Measurements from ENCODE around the gene FGF1. TPM values are rescaled to one million over a fixed set of nuclear protein-coding genes. Genes with fewer than 3 reads are reported as not detected.

FGF1 gene
- polyA plus RNA-seq, 4 donors = 14.6 to 27.3 (median 20.8) TPM

- DNase-seq (ENCODE audit: low read depth in 4 of 4, low spot score in 2 of 4) = no peak
These were observed 68.3 kb downstream of the FGF1 start for GRCh38 chr5:142617416-142618129.

GRCh38 chr5:142615948-142616347 is 69.9 kb downstream of the FGF1 start:
- no peak for DNase-seq (ENCODE audit: low read depth in 4 of 4, low spot score in 2 of 4)

GRCh38 chr5:142614054-142614453 is 71.8 kb downstream of the FGF1 start:
- no peak for DNase-seq (ENCODE audit: low read depth in 4 of 4, low spot score in 2 of 4)

GRCh38 chr5:142613271-142613671 is 72.6 kb downstream of the FGF1 start:
- no peak for DNase-seq (ENCODE audit: low read depth in 4 of 4, low spot score in 2 of 4)

- no peak for DNase-seq (ENCODE audit: low read depth in 4 of 4, low spot score in 2 of 4)
These were observed 73.2 kb downstream of the FGF1 start for GRCh38 chr5:142612494-142613270.

GRCh38 chr5:142611154-142611553 is 74.7 kb downstream of the FGF1 start:
- peak in 1 of 4 donors; percentile 48 for DNase-seq (ENCODE audit: low read depth in 4 of 4, low spot score in 2 of 4)

- DNase-seq (ENCODE audit: low read depth in 4 of 4, low spot score in 2 of 4) = no peak
These were observed 75.5 kb downstream of the FGF1 start for GRCh38 chr5:142610176-142611001.

GRCh38 chr5:142609142-142609541 is 76.7 kb downstream of the FGF1 start:
- DNase-seq (ENCODE audit: low read depth in 4 of 4, low spot score in 2 of 4) = no peak

- no peak for DNase-seq (ENCODE audit: low read depth in 4 of 4, low spot score in 2 of 4)
These were observed 77.8 kb downstream of the FGF1 start for GRCh38 chr5:142608081-142608480.

- no peak for DNase-seq (ENCODE audit: low read depth in 4 of 4, low spot score in 2 of 4)
These were observed 80.3 kb downstream of the FGF1 start for GRCh38 chr5:142605611-142606010.

GRCh38 chr5:142602720-142603245 is 83.1 kb downstream of the FGF1 start:
- no peak for DNase-seq (ENCODE audit: low read depth in 4 of 4, low spot score in 2 of 4)

- DNase-seq (ENCODE audit: low read depth in 4 of 4, low spot score in 2 of 4) = no peak
These were observed 84.5 kb downstream of the FGF1 start for GRCh38 chr5:142601432-142601831.

- DNase-seq (ENCODE audit: low read depth in 4 of 4, low spot score in 2 of 4) = peak in 3 of 4 donors; percentile 54 to 64 (median 59)
These were observed 85.1 kb downstream of the FGF1 start for GRCh38 chr5:142600611-142601358.

- DNase-seq (ENCODE audit: low read depth in 4 of 4, low spot score in 2 of 4) = no peak
These were observed 85.8 kb downstream of the FGF1 start for GRCh38 chr5:142600092-142600491.

GRCh38 chr5:142598338-142598700 is 87.6 kb downstream of the FGF1 start:
- DNase-seq (ENCODE audit: low read depth in 4 of 4, low spot score in 2 of 4) = no peak

- DNase-seq (ENCODE audit: low read depth in 4 of 4, low spot score in 2 of 4) = no peak
These were observed 88.1 kb downstream of the FGF1 start for GRCh38 chr5:142597546-142598337.

GRCh38 chr5:142597025-142597424 is 88.9 kb downstream of the FGF1 start:
- DNase-seq (ENCODE audit: low read depth in 4 of 4, low spot score in 2 of 4) = no peak

GRCh38 chr5:142592365-142592764 is 93.5 kb downstream of the FGF1 start:
- DNase-seq (ENCODE audit: low read depth in 4 of 4, low spot score in 2 of 4) = no peak

- no peak for DNase-seq (ENCODE audit: low read depth in 4 of 4, low spot score in 2 of 4)
These were observed 95.2 kb downstream of the FGF1 start for GRCh38 chr5:142590451-142591231.
